Activated naive CD4-positive, alpha-beta T cell treated with anti-CD3 and anti-CD28 coated beads, Interleukin-2, amount 50 U/mL, for 24 hours (primary cell): ENCODE measurements around the gene ASF1A.
A peak's percentile ranks its signal among the peaks of the same experiment; 100 is the strongest.

Experiments
- H3K27ac Mint-ChIP-seq: one replicate; pipeline ENCODE4 v1.8.0; 2021; ENCODE audit warnings: mild to moderate bottlenecking, mixed read lengths
- H3K27me3 Mint-ChIP-seq: one replicate; pipeline ENCODE4 v1.8.0; 2021; ENCODE audit warnings: mixed read lengths
- H3K36me3 Mint-ChIP-seq: one replicate; pipeline ENCODE4 v1.8.0; 2021; ENCODE audit warnings: mixed read lengths
- H3K4me1 Mint-ChIP-seq: one replicate; pipeline ENCODE4 v1.8.0; 2021; ENCODE audit warnings: mixed read lengths
- H3K4me3 Mint-ChIP-seq: one replicate; pipeline ENCODE4 v1.8.0; 2021; ENCODE audit warnings: mild to moderate bottlenecking, mixed read lengths
- H3K9me3 Mint-ChIP-seq: one replicate; pipeline ENCODE4 v1.8.0; 2021; ENCODE audit warnings: mixed read lengths

Gene ASF1A

DNA sequence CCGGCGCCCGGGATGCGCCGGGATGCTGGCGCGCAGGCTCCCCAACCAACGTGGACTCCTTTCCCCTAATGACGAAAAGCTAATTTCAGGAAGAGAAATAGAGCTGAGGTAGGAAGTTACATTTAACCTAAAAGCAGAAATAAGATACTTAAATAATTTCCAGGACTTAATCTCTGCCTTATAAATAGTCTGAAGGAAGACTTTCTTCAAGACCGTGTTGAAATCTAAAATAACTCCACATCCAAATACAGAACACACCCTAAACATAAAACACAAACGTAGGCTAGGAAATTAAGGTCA is 1.3 kb downstream of the ASF1A start:
- Mint-ChIP-seq H3K4me1 (peaks cover 64% of the 10 kb centered on the region), H3K27me3 (no peaks in the 10 kb centered on the region)

DNA sequence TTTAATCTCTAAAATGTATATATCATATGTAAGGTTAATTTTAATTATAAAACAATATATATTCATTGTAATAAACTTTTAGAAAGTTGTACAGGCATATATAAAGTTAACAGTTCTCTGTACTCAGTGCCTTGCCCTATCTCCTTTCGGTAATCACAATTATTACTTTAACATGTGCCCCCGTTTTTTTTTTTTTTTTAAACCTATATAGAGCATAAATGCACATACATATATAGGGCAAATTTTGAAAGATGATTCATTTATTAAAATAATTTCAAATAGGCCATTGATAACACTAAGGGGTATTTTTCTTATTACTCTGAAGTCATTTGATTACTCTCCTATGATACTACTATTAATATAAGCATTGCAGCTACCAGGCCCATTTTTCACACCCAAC is 1.9 kb downstream of the ASF1A start:
- H3K9me3 Mint-ChIP-seq: no peaks in the 10 kb centered on the region
- peak overlapping the region; percentile 95 for H3K27ac Mint-ChIP-seq
- H3K4me1 Mint-ChIP-seq: peaks cover 65% of the 10 kb centered on the region
- H3K27me3 Mint-ChIP-seq: no peaks in the 10 kb centered on the region
- H3K36me3 Mint-ChIP-seq: peaks cover 23% of the 10 kb centered on the region
- peak overlapping the region; percentile 99 for H3K4me3 Mint-ChIP-seq

More for the DNA sequence above, 1.3 kb downstream of the ASF1A start:
- Mint-ChIP-seq H3K36me3 (peaks cover 20% of the 10 kb centered on the region), H3K27ac (peak overlapping the region; percentile 97), H3K4me3 (peak overlapping the region; percentile 99), H3K9me3 (no peaks in the 10 kb centered on the region)

DNA sequence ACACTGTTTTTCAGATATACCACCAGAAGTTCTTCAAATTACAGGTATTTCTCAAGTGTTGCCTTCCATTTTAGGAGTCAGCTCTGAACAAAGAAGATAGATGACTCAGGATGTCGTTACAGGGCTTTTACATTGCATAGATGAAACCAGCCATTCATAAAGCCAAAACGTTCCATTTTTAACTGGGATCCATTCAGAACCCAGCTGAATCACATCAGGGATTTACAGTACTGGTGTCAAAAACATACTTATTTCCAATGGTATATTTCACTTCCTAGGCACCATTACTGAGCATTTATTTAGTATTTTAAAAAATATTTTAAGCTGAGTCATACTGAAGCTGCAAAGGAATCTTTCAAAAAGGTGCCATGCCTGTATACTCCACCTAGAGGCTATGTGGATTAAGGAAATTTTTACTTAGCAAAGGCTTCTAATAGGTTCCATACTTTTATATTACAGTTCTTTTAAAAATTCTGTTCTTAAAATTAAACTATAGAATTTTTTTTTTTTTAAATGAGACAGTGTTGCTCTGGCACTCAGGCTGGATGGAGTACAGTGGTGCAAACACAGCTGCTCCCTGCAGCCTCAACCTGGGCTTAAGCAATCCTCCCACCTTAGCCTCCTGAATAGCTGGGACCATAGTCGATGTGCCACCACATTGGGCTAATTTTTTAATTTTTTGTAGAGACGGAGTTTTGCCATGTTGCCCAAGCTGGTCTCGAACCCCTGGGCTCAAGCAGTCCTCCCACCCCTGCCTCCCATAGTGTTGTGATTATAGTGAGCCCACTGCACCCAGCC is 2.6 kb downstream of the ASF1A start:
- peak overlapping the region; percentile 99 for H3K4me3 Mint-ChIP-seq
- H3K36me3 Mint-ChIP-seq: peaks cover 23% of the 10 kb centered on the region
- H3K4me1 Mint-ChIP-seq: peaks cover 65% of the 10 kb centered on the region
- H3K9me3 Mint-ChIP-seq: no peaks in the 10 kb centered on the region
- H3K27ac Mint-ChIP-seq: peak overlapping the region; percentile 95
- H3K27me3 Mint-ChIP-seq: no peaks in the 10 kb centered on the region

DNA sequence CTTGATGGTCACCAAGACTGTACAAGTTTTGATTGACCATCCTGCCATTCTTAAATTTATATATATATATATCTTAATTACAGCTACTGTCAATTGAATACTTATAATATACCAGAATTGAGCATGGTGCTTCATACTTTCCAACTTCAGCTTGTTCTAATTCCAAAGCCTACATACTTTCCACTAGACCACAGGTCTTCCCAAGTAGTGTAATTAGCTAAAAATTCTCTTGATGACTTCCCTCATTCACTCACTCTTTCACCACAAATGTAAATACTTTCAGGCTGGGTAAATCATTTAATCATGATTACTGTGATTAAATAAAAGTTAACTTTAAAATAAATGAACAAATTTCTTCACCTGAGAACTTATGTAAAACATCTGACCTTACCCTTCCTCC is 3.4 kb downstream of the ASF1A start:
- Mint-ChIP-seq H3K27ac (peak overlapping the region; percentile 71), H3K9me3 (no peaks in the 10 kb centered on the region), H3K27me3 (no peaks in the 10 kb centered on the region), H3K4me3 (peak overlapping the region; percentile 69), H3K36me3 (peaks cover 27% of the 10 kb centered on the region), H3K4me1 (peaks cover 65% of the 10 kb centered on the region)

DNA sequence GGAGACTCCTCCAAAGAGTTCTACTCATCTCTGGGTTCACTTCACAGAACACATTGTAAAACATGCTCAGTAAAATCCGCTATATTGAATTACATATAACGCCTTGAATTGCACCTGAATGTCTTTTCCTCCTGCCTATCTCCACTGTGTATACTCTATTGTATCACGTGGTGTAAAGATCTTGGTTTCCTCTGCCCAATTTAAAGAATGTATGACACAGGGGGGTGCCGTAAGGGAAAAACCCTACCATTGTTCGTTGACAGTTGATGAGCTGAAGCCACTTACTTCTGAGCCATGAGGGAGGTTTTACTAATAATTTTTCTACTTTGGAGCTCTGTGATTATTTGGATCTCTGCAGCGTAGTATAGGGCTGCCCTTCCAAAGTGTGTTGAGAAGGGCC is 6.0 kb downstream of the ASF1A start:
- Mint-ChIP-seq H3K36me3 (peaks cover 37% of the 10 kb centered on the region), H3K4me1 (peaks cover 80% of the 10 kb centered on the region), H3K9me3 (no peaks in the 10 kb centered on the region), H3K4me3 (peak overlapping the region; percentile 49), H3K27ac (peak overlapping the region; percentile 75), H3K27me3 (no peaks in the 10 kb centered on the region)

DNA sequence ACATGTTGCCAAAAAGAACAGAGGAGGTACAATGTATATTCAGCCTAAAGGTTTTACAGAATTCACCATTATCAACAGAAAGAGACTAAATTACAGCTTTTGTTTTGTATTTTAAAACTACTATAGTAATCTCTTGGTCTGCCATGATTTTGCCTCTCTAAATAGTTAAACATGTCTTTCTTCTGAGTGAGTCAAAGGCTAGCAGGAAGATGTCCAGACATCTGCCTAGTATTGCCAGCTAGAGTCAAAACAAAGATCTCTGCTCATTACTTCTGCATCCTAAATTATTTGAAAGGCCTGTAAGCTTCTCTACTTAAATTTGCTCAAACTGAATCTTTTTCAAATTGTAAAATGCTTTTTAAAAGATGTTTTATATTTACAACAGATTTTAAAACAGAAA is 8.8 kb downstream of the ASF1A start:
- Mint-ChIP-seq H3K4me3 (peak overlapping the region; percentile 55), H3K27me3 (no peaks in the 10 kb centered on the region), H3K9me3 (no peaks in the 10 kb centered on the region), H3K4me1 (peaks cover 93% of the 10 kb centered on the region), H3K27ac (peak overlapping the region; percentile 88), H3K36me3 (peaks cover 48% of the 10 kb centered on the region)

DNA sequence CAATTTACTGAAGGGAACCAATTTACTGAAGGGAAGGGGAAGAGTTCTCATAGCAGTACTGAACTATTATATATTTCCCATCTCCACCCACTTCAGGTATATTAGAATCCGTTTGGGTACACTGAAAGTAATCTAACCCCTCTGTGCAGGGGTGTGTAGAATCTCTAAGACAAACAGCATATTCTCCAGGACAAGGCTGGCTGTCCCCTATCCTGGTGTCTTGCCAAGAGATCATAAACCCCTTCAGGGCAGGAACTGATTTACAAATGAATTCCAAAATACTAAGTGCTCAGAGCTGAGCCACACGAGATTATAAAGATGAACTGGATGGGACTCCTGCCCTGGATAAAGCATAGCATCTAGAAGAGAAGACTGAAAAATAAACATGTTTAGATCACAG is 9.2 kb downstream of the ASF1A start:
- Mint-ChIP-seq H3K4me1 (peaks cover 89% of the 10 kb centered on the region), H3K9me3 (no peaks in the 10 kb centered on the region), H3K36me3 (peaks cover 45% of the 10 kb centered on the region), H3K4me3 (peak overlapping the region; percentile 55), H3K27me3 (no peaks in the 10 kb centered on the region), H3K27ac (peak overlapping the region; percentile 88)

DNA sequence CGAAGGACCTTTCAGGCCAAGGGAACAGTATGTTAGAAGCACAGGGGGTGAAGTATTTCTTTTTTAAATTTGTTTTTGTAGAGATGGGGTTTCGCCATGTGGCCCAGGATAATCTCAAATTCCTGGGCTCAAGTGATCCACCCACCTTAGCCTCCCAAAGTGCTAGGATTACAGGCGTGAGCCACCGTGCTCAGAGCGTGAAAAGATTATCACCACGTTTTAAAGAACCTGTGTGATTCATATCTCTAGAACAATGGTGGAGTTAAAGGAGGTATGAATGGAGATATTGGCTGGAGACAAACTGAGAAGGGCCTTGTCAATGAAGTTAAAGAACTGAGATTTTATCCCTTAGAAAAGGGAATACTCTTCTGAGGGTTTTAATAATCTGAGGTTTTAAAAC is 9.7 kb downstream of the ASF1A start:
- no peaks in the 10 kb centered on the region for H3K27me3 Mint-ChIP-seq
- peak overlapping the region; percentile 88 for H3K27ac Mint-ChIP-seq
- H3K4me1 Mint-ChIP-seq: peaks cover 86% of the 10 kb centered on the region
- H3K9me3 Mint-ChIP-seq: no peaks in the 10 kb centered on the region
- H3K36me3 Mint-ChIP-seq: peaks cover 43% of the 10 kb centered on the region
- H3K4me3 Mint-ChIP-seq: no peak overlapping the region

DNA sequence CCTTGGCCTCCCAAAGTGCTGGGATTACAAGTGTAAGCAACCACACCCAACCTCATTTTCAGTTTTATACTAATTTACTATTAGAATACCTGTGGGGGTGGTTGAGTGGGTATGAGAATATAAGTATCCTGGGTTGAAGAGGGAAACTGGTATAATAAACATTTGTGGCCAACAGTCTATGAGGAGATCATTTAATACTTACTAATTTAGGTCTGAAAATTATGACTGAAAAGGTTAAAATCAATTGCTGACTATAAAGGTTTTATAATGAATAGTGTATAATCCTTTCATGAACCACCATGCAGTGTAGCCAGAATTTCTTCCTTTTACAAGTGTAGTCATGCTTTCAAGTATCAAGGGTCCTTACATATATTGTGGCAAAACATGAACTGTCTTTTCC is 11.1 kb downstream of the ASF1A start:
- H3K36me3 Mint-ChIP-seq: peaks cover 36% of the 10 kb centered on the region
- H3K4me1 Mint-ChIP-seq: peaks cover 73% of the 10 kb centered on the region
- H3K27ac Mint-ChIP-seq: no peak overlapping the region

DNA sequence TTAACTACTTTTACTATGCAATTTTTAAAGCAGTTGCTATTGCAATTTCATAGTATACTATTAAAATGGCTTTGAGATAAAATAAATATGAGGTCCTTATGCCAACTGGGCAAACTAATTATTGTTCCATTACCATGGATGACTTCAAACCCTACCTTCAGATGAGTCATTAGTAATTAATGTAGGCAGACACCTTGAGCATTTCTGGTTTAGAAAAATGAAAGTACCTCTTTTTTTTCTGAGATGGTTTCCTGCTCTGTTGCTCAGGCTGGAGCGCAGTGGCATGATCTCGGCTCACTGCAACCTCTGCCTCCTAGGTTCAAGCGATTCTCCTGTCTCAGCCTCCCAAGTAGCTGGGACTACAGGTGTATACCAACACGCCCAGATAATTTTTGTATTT is 11.9 kb downstream of the ASF1A start:
- Mint-ChIP-seq H3K4me1 (peaks cover 65% of the 10 kb centered on the region), H3K4me3 (peak overlapping the region; percentile 23), H3K9me3 (no peaks in the 10 kb centered on the region), H3K27me3 (no peaks in the 10 kb centered on the region), H3K36me3 (peaks cover 34% of the 10 kb centered on the region), H3K27ac (peak overlapping the region; percentile 88)

More for the DNA sequence above, 11.1 kb downstream of the ASF1A start:
- H3K9me3 Mint-ChIP-seq: no peaks in the 10 kb centered on the region
- H3K4me3 Mint-ChIP-seq: no peak overlapping the region
- no peaks in the 10 kb centered on the region for H3K27me3 Mint-ChIP-seq

DNA sequence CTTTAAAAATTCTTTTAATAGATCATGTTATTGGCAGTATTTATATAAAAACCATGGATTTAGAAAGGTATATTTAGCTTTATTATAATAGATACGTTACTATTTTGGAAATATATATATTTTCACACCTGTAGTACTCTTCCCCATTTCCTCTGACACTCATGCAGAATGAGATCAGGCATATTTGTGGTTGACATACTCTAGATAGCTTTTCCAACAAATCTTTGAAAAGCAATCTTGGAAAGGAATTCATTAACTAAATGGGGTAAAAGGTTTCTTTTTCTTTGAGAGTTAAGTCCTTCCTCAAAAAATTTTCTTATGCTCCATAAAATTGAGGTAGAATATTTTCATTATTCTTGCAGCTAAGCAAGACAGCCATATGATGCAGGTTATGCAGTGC is 14.5 kb downstream of the ASF1A start:
- Mint-ChIP-seq H3K27ac (no peak overlapping the region), H3K36me3 (peaks cover 30% of the 10 kb centered on the region), H3K27me3 (no peaks in the 10 kb centered on the region), H3K4me3 (no peak overlapping the region), H3K9me3 (no peaks in the 10 kb centered on the region), H3K4me1 (peaks cover 43% of the 10 kb centered on the region)

DNA sequence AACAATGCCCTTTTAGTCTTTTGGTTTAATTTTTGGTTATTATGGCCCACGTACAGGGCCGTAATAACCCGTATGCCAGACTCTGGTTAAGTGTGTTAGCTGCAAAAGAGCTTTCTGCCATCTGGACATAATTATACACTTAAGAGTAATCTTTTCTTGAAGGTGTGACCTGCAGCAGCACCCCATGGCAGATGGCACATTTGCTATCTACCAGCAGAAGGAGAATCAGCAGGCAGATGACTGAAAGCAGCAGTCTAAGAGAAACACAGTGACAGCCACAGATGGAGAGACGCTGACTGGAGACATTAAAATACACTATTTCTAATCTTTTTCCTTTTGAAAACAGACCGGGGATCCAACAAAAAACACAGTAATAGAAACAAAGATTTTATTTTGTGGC is 18.7 kb downstream of the ASF1A start:
- H3K4me3 Mint-ChIP-seq: no peak overlapping the region
- peak overlapping the region; percentile 30 for H3K27ac Mint-ChIP-seq
- peaks cover 24% of the 10 kb centered on the region for H3K36me3 Mint-ChIP-seq
- H3K9me3 Mint-ChIP-seq: no peaks in the 10 kb centered on the region
- peaks cover 7% of the 10 kb centered on the region for H3K4me1 Mint-ChIP-seq
- H3K27me3 Mint-ChIP-seq: no peaks in the 10 kb centered on the region

DNA sequence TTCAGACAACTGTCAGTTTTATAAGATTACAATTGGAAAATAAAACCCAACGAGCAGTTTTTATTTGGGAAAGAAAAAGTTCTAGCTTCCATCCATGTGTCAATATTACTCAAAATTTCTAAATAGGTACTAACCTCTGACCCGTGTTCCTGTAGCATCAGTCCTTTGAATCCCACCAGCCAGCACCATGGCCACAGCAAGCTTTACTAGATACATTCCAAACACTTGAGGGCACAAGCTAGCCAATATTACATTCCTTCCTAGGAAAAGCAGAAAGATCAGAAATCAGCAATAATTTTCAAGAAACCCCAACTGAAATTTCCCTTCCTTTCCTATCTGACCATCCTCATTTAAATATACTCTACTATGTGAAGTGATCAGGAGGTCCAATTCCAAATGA is 19.2 kb downstream of the ASF1A start:
- Mint-ChIP-seq H3K4me1 (peaks cover 7% of the 10 kb centered on the region), H3K9me3 (no peaks in the 10 kb centered on the region), H3K36me3 (peaks cover 24% of the 10 kb centered on the region), H3K4me3 (no peak overlapping the region), H3K27me3 (no peaks in the 10 kb centered on the region), H3K27ac (peak overlapping the region; percentile 75)

DNA sequence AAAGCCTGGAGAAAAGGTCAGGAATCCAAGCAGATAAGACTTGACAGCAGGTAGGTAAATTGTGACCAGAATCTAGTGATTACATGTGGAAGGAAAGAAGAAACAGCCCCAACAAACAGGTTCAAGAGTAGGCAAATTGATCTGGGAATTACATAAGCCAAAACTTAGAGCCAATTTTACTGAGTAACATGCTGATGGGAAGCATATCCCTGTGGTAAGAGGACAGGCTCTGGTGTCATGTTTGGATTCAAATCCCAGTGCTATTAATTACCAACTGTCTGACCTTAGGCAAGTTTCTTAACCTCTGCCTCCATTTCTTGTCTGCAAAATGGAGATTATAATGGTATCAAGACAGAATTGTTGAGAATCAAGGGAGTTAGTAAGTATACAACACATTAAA is 20.6 kb downstream of the ASF1A start:
- H3K36me3 Mint-ChIP-seq: peaks cover 22% of the 10 kb centered on the region
- H3K4me1 Mint-ChIP-seq: peaks cover 7% of the 10 kb centered on the region
- H3K27me3 Mint-ChIP-seq: no peaks in the 10 kb centered on the region
- no peak overlapping the region for H3K4me3 Mint-ChIP-seq
- no peaks in the 10 kb centered on the region for H3K9me3 Mint-ChIP-seq
- peak overlapping the region; percentile 19 for H3K27ac Mint-ChIP-seq

DNA sequence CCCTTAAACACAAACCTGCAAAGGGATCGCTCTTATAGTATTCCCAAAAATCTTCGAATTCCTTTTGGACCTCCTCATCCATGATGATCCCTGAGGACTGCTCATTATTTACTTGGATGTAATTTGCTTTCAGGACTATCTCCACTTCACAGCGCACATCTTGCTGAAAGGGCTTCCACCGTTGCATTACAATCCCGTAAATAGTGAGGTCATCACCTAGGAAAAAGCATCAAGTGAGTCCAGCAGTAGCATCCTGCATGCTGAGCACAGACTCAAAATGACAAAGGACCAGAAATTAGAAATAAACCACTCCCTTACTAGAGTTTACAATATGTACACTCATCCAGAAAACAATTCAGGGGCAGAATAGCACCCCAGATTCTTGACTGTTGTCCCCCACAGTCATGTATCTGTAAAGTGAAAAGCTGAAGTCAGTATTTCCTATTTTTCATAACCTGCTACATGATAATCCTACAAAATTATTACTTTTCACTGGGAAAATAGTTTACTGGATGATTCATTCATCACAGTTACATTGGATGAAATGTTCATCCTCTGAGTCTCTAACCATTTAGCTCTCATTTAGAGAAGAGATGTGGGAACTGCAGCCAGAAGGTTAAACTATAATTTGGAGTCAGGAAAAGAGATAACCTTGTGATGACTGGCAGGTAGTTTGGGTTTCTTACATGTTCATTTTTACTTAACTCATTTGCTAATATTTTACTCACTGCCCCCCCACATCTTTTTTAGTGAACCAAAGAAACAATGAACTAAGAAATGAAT is 23.8 kb downstream of the ASF1A start:
- H3K9me3 Mint-ChIP-seq: no peaks in the 10 kb centered on the region
- peaks cover 27% of the 10 kb centered on the region for H3K36me3 Mint-ChIP-seq
- H3K27me3 Mint-ChIP-seq: no peaks in the 10 kb centered on the region
- H3K4me3 Mint-ChIP-seq: no peak overlapping the region
- H3K27ac Mint-ChIP-seq: no peak overlapping the region
- peaks cover 10% of the 10 kb centered on the region for H3K4me1 Mint-ChIP-seq

DNA sequence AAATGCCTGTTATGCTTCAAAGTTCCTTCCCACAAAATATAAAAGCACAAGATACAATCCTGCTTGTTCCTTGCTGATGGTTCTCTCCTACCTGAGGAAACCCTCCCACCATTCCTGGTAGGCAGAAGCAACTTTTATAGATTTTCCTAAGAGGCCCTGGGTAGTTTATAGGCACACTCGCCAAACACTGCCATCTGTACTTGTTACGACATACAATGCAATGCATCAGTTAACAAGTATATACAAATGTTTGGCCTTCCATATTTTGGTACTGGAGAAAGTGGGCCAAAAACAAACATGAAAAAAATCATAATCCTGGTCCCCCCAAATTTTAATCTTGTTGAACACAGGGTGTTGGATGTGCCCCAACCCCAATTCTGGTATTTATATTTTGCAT is 24.4 kb downstream of the ASF1A start:
- Mint-ChIP-seq H3K27me3 (no peaks in the 10 kb centered on the region), H3K4me3 (no peak overlapping the region), H3K4me1 (peaks cover 6% of the 10 kb centered on the region), H3K9me3 (no peaks in the 10 kb centered on the region), H3K27ac (no peak overlapping the region), H3K36me3 (peaks cover 24% of the 10 kb centered on the region)
